ENCODE measurements around the gene PTMS. TPM values are rescaled to one million over a fixed set of nuclear protein-coding genes. Genes with fewer than 3 reads are reported as not detected.

The PTMS gene
- total and polyA plus RNA-seq, 9 of the 15 experiments (the other 6 are each of a cell fraction or from before 2014, with no cell fraction given), result 5.1 to 287 (median 78.5) TPM

DNA sequence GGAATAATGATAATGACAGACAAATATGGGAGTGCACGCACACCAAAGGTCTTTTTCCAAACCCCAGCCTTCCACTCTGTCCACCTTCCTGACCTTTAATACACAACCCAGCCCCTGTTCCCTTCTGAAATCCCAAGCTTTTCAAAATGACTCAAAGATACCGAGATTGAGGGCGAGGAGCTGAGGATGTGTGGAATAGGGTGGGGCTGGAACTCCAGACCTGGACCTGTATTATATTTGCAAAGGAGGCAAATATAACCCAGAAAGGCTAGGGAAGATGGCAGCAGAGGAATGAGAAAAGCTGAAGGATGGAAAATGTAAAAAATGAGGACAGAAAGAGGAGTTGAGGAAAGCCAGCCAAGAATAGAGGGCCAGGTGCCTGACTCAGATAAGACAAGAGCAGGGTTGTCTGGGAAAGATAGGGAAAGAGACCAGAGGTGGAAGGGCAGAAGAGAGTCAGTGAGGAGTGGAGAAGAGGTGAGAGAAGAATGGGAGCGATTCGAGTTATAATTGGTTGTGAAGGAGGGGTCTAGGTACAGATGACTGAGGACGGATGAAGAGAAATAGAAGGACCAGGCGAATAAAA lies 1.0 kb upstream of the PTMS start (continued):
- no peak for TF ChIP-seq TCF15 (CRISPR knock-in tag; IDR thresholded peaks at IDR 0.05)
- no peak for TF ChIP-seq NR2C2 (CRISPR knock-in tag; IDR thresholded peaks at IDR 0.05)
- TF ChIP-seq NR2C2 (tag; IDR thresholded peaks at IDR 0.05), result peak; percentile 43; the same call in 1 of the 2 replicates
- no peak for TF ChIP-seq FOXA1 (IDR thresholded peaks at IDR 0.05; ENCODE audit: borderline replicate concordance)
- TF ChIP-seq ZNF324 (CRISPR knock-in tag; IDR thresholded peaks at IDR 0.05), result no peak
- peak; percentile 84 for TF ChIP-seq SMARCC2 (IDR thresholded peaks at IDR 0.05; ENCODE audit: low read depth)
- TF ChIP-seq, protein P1, sequence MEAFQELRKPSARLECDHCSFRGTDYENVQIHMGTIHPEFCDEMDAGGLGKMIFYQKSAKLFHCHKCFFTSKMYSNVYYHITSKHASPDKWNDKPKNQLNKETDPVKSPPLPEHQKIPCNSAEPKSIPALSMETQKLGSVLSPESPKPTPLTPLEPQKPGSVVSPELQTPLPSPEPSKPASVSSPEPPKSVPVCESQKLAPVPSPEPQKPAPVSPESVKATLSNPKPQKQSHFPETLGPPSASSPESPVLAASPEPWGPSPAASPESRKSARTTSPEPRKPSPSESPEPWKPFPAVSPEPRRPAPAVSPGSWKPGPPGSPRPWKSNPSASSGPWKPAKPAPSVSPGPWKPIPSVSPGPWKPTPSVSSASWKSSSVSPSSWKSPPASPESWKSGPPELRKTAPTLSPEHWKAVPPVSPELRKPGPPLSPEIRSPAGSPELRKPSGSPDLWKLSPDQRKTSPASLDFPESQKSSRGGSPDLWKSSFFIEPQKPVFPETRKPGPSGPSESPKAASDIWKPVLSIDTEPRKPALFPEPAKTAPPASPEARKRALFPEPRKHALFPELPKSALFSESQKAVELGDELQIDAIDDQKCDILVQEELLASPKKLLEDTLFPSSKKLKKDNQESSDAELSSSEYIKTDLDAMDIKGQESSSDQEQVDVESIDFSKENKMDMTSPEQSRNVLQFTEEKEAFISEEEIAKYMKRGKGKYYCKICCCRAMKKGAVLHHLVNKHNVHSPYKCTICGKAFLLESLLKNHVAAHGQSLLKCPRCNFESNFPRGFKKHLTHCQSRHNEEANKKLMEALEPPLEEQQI (IDR thresholded peaks at IDR 0.05), result peak; percentile 94
- TF ChIP-seq MNT (conservative IDR thresholded peaks at IDR 0.05), result peak in 1 of 2 experiments; percentile 43; a peak in 3 of 4 replicates
- 0 out of 2 replicates have a peak, but pooled peaks have one; percentile 36 for TF ChIP-seq DMBX1 (CRISPR knock-in tag; IDR thresholded peaks at IDR 0.05; ENCODE audit: borderline replicate concordance)
- TF ChIP-seq BCOR (IDR thresholded peaks at IDR 0.05), result peak; percentile 92
- peak; percentile 95 for TF ChIP-seq PHB2 (IDR thresholded peaks at IDR 0.05; ENCODE audit: low read depth)
- peak in 1 of 2 experiments; percentile 54; a peak in 1 of 4 replicates for TF ChIP-seq MAZ (CRISPR knock-in tag; conservative IDR thresholded peaks at IDR 0.05 in 1 of 2, IDR thresholded peaks at IDR 0.05 in 1 of 2)
- no peak for TF ChIP-seq DDX20 (tag; IDR thresholded peaks at IDR 0.05; ENCODE audit: low read depth)
- TF ChIP-seq, protein P2, sequence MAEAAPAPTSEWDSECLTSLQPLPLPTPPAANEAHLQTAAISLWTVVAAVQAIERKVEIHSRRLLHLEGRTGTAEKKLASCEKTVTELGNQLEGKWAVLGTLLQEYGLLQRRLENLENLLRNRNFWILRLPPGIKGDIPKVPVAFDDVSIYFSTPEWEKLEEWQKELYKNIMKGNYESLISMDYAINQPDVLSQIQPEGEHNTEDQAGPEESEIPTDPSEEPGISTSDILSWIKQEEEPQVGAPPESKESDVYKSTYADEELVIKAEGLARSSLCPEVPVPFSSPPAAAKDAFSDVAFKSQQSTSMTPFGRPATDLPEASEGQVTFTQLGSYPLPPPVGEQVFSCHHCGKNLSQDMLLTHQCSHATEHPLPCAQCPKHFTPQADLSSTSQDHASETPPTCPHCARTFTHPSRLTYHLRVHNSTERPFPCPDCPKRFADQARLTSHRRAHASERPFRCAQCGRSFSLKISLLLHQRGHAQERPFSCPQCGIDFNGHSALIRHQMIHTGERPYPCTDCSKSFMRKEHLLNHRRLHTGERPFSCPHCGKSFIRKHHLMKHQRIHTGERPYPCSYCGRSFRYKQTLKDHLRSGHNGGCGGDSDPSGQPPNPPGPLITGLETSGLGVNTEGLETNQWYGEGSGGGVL (CRISPR knock-in tag; IDR thresholded peaks at IDR 0.05), result no peak
- no peak for TF ChIP-seq NFYB (IDR thresholded peaks at IDR 0.05; ENCODE audit: extremely low read depth, insufficient read length)
- peak; percentile 20; the same call in 1 of the 2 replicates for TF ChIP-seq GABPB1 (CRISPR knock-in tag; IDR thresholded peaks at IDR 0.05)
- TF ChIP-seq ZNF41 (CRISPR knock-in tag; conservative IDR thresholded peaks at IDR 0.05), result no peak
- TF ChIP-seq PTRF (tag; IDR thresholded peaks at IDR 0.05), result no peak
- peak; percentile 84 for TF ChIP-seq HDAC3 (IDR thresholded peaks at IDR 0.05; ENCODE audit: borderline replicate concordance, partially characterized antibody)
- TF ChIP-seq HDAC1 (IDR thresholded peaks at IDR 0.05), result peak in 1 of 2 experiments; percentile 96; a peak in 2 of 4 replicates
- no peak for TF ChIP-seq ATF4 (CRISPR knock-in tag; IDR thresholded peaks at IDR 0.05)

Data from K562 (cell line).